ENCODE results near the gene CACNA1S.

GRCh38 chr1:201076092-201076491, 36.1 kb downstream of the CACNA1S start:
- no peak for TF ChIP-seq EP300 (IDR thresholded peaks at IDR 0.05; ENCODE audit: borderline replicate concordance)
- TF ChIP-seq FOXM1 (IDR thresholded peaks at IDR 0.05; ENCODE audit: borderline replicate concordance, low read depth), result no peak
- no peak for TF ChIP-seq NFIC (IDR thresholded peaks at IDR 0.05)
- no peak for TF ChIP-seq RAD21 (IDR thresholded peaks at IDR 0.05; ENCODE audit: low read depth)
- no peak for TF ChIP-seq REST (IDR thresholded peaks at IDR 0.05; ENCODE audit: low read depth)
- no peak for TF ChIP-seq TEAD4 (IDR thresholded peaks at IDR 0.05)
- no peak for TF ChIP-seq MAX (IDR thresholded peaks at IDR 0.05)
